ENCODE measurements around the gene LSP1. TPM values are rescaled to one million over a fixed set of nuclear protein-coding genes. Genes with fewer than 3 reads are reported as not detected.

The LSP1 gene
- total and polyA plus RNA-seq, 8 donors = 9.8 to 239 (median 58.9) TPM

DNA sequence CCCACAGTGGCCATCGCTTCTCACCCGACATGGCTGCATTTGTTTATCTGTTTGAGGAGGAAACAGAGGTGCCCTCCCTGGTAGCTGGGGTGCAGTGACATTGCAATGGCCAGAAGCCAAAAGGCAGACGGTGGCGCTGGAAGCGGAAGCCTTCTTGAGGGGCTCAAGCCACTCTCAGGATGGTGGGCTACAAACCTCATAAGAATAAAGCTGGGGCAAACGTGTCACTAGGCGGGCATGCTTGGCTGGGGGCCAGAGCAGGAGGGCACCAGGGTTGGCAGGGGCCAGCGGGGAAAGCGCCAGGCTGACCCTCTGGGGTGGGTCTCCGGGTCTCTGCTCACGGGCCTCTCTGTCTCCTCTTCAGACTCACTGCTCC is 79.2 kb downstream of the LSP1 start:
- no peak for DNase-seq
- no peak for TF ChIP-seq EP300 (IDR thresholded peaks at IDR 0.05)
- TF ChIP-seq, protein P1, sequence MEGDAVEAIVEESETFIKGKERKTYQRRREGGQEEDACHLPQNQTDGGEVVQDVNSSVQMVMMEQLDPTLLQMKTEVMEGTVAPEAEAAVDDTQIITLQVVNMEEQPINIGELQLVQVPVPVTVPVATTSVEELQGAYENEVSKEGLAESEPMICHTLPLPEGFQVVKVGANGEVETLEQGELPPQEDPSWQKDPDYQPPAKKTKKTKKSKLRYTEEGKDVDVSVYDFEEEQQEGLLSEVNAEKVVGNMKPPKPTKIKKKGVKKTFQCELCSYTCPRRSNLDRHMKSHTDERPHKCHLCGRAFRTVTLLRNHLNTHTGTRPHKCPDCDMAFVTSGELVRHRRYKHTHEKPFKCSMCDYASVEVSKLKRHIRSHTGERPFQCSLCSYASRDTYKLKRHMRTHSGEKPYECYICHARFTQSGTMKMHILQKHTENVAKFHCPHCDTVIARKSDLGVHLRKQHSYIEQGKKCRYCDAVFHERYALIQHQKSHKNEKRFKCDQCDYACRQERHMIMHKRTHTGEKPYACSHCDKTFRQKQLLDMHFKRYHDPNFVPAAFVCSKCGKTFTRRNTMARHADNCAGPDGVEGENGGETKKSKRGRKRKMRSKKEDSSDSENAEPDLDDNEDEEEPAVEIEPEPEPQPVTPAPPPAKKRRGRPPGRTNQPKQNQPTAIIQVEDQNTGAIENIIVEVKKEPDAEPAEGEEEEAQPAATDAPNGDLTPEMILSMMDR (IDR thresholded peaks at IDR 0.05) = no peak
- no peak for TF ChIP-seq POLR2AphosphoS5 (IDR thresholded peaks at IDR 0.05)
- no peak for TF ChIP-seq POLR2A (IDR thresholded peaks at IDR 0.05)
- no peaks in the 10 kb centered on the region for H3K36me3 ChIP-seq
- WGBS, 5 donors = 70 to 84% (median 81%) methylated on average over 10 to 11 of the region's 11 CpGs
- no peaks in the 10 kb centered on the region for H3K9me3 ChIP-seq
- peak overlapping the region in 2 of 5 donors; percentile 38 to 67 for H3K27ac ChIP-seq
- intact Hi-C loops (cut with DNase I; ENCODE audit: low total_unique reads) = no loop called here
- no peak overlapping the region for H3K4me3 ChIP-seq
- no peaks in the 10 kb centered on the region for H3K4me1 ChIP-seq
- peaks cover 0 to 10% (median 0%) of the 10 kb centered on the region in 3 donors for H3K27me3 ChIP-seq

DNA sequence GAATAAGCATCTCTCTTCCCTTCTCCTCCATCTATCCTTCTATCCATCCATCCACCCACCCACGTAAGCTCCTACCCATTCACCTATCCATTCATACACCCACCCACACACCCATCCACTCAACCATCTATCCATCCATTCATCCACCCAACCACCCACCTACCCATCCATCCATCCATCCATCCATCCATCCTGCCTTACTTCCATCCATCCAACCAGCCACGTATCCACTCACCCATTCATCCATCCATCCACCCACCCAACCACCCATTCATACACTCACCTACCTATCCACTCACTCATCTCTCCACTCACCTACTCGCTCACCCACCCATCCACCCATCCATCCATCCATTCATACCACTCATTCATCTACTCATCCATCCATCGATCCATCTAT is 79.8 kb downstream of the LSP1 start:
- WGBS, 5 donors = 89 to 96% (median 93%) methylated on average over 4 of the region's 4 CpGs
- Histone ChIP-seq H3K4me3 (no peak overlapping the region), H3K9me3 (no peaks in the 10 kb centered on the region), H3K4me1 (no peaks in the 10 kb centered on the region), H3K36me3 (no peaks in the 10 kb centered on the region), H3K27ac (no peak overlapping the region), H3K27me3 (peaks cover 0 to 14% (median 0%) of the 10 kb centered on the region in 3 donors)
- intact Hi-C loops (cut with DNase I; ENCODE audit: low total_unique reads) = no loop called here
- no peak for TF ChIP-seq EP300 (IDR thresholded peaks at IDR 0.05)
- TF ChIP-seq, protein P1 (IDR thresholded peaks at IDR 0.05) = no peak
- no peak for TF ChIP-seq POLR2AphosphoS5 (IDR thresholded peaks at IDR 0.05)
- no peak for TF ChIP-seq POLR2A (IDR thresholded peaks at IDR 0.05)
- DNase-seq = no peak

DNA sequence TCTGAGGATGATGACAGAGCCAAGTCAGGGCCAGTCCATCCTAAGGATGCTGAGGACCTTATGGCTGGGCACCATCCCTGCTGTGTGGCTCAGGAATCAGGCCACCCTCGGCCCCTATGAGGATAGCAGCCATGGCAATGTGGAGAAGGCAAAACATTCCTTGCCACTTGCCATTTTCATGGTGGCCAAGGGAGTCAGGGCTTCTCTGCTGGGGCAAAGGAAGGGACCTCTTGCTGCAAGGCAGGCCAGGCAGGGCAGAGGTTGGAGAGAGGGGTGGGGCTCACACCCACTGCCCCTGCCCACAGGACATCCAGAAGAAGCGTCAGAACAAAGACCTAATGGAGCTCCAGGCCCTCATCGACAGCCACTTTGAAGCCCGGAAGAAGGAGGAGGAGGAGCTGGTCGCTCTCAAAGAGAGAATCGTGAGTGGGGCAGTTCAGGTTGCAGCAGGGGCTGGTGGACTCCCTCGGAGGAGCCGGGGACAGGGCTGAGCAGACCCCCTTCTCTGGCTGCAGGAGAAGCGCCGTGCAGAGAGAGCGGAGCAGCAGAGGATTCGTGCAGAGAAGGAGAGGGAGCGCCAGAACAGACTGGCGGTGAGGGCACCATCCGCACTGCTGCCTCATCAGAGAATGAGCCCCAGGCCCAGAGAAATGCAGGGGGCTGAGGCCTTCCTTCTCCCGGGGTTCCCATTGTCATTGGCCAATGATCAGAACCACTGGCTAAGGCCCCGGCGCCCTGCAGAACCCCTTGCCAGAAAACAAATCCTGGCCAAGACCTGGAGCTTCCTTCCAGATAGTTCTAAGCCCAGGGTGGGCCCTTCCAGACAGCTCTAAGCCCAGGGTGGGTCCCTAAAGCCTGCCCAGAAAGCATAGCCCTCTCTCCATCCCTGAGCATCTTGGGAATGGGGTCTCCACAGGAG is 80.8 kb downstream of the LSP1 start:
- no peak for DNase-seq
- Histone ChIP-seq H3K9me3 (no peaks in the 10 kb centered on the region), H3K4me1 (peaks cover 0 to 4% (median 1%) of the 10 kb centered on the region in 4 donors), H3K36me3 (no peaks in the 10 kb centered on the region), H3K4me3 (no peak overlapping the region), H3K27ac (no peak overlapping the region), H3K27me3 (peaks cover 0 to 22% (median 0%) of the 10 kb centered on the region in 3 donors)
- TF ChIP-seq EP300 (IDR thresholded peaks at IDR 0.05) (no peak), POLR2A (IDR thresholded peaks at IDR 0.05) (no peak), POLR2AphosphoS5 (IDR thresholded peaks at IDR 0.05) (no peak)
- TF ChIP-seq, protein P1 (IDR thresholded peaks at IDR 0.05) = no peak
- intact Hi-C loops (cut with DNase I; ENCODE audit: low total_unique reads) = loop anchor here (2.0 kb wide), 1 partner anchor 21 kb away; no protein-coding TSS in a partner anchor
- WGBS, 5 donors = 77 to 84% (median 82%) methylated on average over 18 of the region's 18 CpGs

DNA sequence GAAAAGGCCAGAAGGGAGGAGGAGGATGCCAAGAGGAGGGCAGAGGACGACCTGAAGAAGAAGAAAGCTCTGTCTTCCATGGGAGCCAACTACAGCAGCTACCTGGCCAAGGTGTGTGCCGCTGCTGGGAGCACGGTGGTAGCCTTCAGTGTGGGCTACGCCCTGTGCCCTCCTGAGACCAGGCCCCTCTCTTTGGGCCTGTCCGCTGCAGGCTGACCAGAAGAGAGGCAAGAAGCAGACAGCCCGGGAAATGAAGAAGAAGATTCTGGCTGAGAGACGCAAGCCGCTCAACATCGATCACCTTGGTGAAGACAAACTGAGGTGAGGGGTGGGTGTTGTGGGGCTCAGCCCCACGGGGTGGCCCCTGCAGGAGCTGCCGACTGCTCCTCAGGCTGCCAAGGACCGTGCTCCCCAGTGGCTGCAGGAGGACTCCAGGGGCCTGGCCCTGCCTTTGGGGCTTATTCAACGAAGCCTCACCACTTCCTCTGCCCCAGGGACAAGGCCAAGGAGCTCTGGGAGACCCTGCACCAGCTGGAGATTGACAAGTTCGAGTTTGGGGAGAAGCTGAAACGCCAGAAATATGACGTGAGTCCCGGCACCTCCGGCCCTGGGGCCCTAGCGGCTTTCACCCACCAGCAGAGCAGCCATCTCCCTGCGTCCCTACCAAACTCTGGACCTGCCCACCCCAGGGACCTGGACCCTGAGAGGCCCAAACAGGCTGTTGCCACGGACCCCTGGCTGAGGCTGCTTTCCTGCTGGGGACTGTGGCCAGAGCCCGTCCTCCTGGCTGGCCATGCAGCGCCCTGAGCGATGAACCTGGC is 81.7 kb downstream of the LSP1 start:
- Histone ChIP-seq H3K4me1 (peaks cover 0 to 10% (median 9%) of the 10 kb centered on the region in 4 donors), H3K36me3 (no peaks in the 10 kb centered on the region), H3K27me3 (peaks cover 0 to 29% (median 0%) of the 10 kb centered on the region in 3 donors), H3K9me3 (no peaks in the 10 kb centered on the region), H3K27ac (no peak overlapping the region), H3K4me3 (no peak overlapping the region)
- intact Hi-C loops (cut with DNase I; ENCODE audit: low total_unique reads) = loop anchor here (2.0 kb wide), 1 partner anchor 22 kb away; no protein-coding TSS in a partner anchor
- WGBS, 5 donors = 66 to 77% (median 73%) methylated on average over 19 to 24 of the region's 24 CpGs
- TF ChIP-seq POLR2AphosphoS5 (IDR thresholded peaks at IDR 0.05) (no peak), EP300 (IDR thresholded peaks at IDR 0.05) (no peak), POLR2A (IDR thresholded peaks at IDR 0.05) (no peak)
- TF ChIP-seq, protein P1 (IDR thresholded peaks at IDR 0.05) = no peak
- DNase-seq = no peak

Data from stomach (tissue), 9 donors.